ENCODE data around the gene IDH1.

- TF ChIP-seq KDM1A (IDR thresholded peaks at IDR 0.05; ENCODE audit: low read depth) (no peak), CTCF (IDR thresholded peaks at IDR 0.05) (no peak), BHLHE40 (IDR thresholded peaks at IDR 0.05; ENCODE audit: low read depth, low read length) (no peak), POLR2A (IDR thresholded peaks at IDR 0.05; ENCODE audit: low read length) (no peak), ELK1 (IDR thresholded peaks at IDR 0.05; ENCODE audit: low read depth, low read length) (no peak), KDM5A (IDR thresholded peaks at IDR 0.05) (no peak), SREBF2 (IDR thresholded peaks at IDR 0.05) (no peak), CEBPB (IDR thresholded peaks at IDR 0.05) (no peak), NPAS2 (CRISPR knock-in tag; IDR thresholded peaks at IDR 0.05; ENCODE audit: borderline replicate concordance) (no peak), POLR2AphosphoS2 (conservative IDR thresholded peaks at IDR 0.05; ENCODE audit: low read length) (no peak), REST (IDR thresholded peaks at IDR 0.05) (no peak), RFX5 (IDR thresholded peaks at IDR 0.05) (no peak)
These were observed 64.9 kb downstream of the IDH1 start, which contains the start of gene C2orf80 for GRCh38 chr2:208189810-208190503.
